ENCODE measurements around the gene STUM.
"Not testable (repeated sequence)": the region's sequence is repeated elsewhere in the genome, so short reads cannot be mapped to it uniquely, and the experiment has no call there.

Gene STUM

GRCh38 chr1:226586116-226586515 is 37.6 kb downstream of the STUM start:
- no peak for DNase-seq

- no peak for DNase-seq
Observed at GRCh38 chr1:226586650-226587422, 38.3 kb downstream of the STUM start.

- no peak for DNase-seq
Observed at GRCh38 chr1:226588484-226588883, 39.9 kb downstream of the STUM start.

GRCh38 chr1:226589008-226589733 is 40.6 kb downstream of the STUM start:
- DNase-seq: no peak

GRCh38 chr1:226590614-226591013 is 42.0 kb downstream of the STUM start:
- no peak for DNase-seq

GRCh38 chr1:226593541-226593940 is 45.0 kb downstream of the STUM start:
- no peak for DNase-seq

GRCh38 chr1:226596531-226597165 is 48.1 kb downstream of the STUM start:
- DNase-seq: no peak

- DNase-seq: no peak
Observed at GRCh38 chr1:226597616-226598454, 49.3 kb downstream of the STUM start.

- DNase-seq: no peak
Observed at GRCh38 chr1:226598455-226598849, 49.9 kb downstream of the STUM start.

GRCh38 chr1:226598955-226599354 is 50.4 kb downstream of the STUM start:
- not testable (repeated sequence) for DNase-seq

GRCh38 chr1:226599636-226600238 is 51.2 kb downstream of the STUM start:
- no peak for DNase-seq

- DNase-seq: no peak
Observed at GRCh38 chr1:226600254-226600653, 51.7 kb downstream of the STUM start.

GRCh38 chr1:226601456-226601855 is 52.9 kb downstream of the STUM start:
- no peak for DNase-seq

- no peak for DNase-seq
Observed at GRCh38 chr1:226602186-226603021, 53.8 kb downstream of the STUM start.

- DNase-seq: no peak
Observed at GRCh38 chr1:226603022-226603857, 54.7 kb downstream of the STUM start.

- DNase-seq: no peak
Observed at GRCh38 chr1:226603858-226604559, 55.4 kb downstream of the STUM start.

- no peak for DNase-seq
Observed at GRCh38 chr1:226604560-226605317, 56.2 kb downstream of the STUM start.

- DNase-seq: no peak
Observed at GRCh38 chr1:226605318-226605950, 56.9 kb downstream of the STUM start.
